Hepatocyte (in vitro differentiated cells): ENCODE data around the gene CUX1. TPM values are rescaled to one million over a fixed set of nuclear protein-coding genes. Genes with fewer than 3 reads are reported as not detected.
A peak's percentile ranks its signal among the peaks of the same experiment; 100 is the strongest.

ENCODE experiments used
- DNase-seq: peaks from one replicate; pipeline ENCODE4 v3.0.0-alpha.2; 2016; ENCODE audit warnings: low spot score
- H2AFZ ChIP-seq: fragments of 200-600 bp; sonication (generic); 2 replicates; pipeline ENCODE4 v1.6.0; 2016; ENCODE audit warnings: antibody characterized with exemption, mild to moderate bottlenecking
- H3K27ac ChIP-seq: fragments of 200-600 bp; sonication (generic); 2 replicates; pipeline ENCODE4 v1.5.1; 2016; ENCODE audit warnings: mild to moderate bottlenecking
- H3K27me3 ChIP-seq: fragments of 200-600 bp; sonication (generic); 2 replicates; pipeline ENCODE4 v1.6.1; 2016
- H3K36me3 ChIP-seq: fragments of 200-600 bp; sonication (generic); replicated peaks from 2 replicates; pipeline ENCODE4 v1.5.1; 2016; ENCODE audit warnings: low read depth; ENCODE audit not compliant: insufficient read depth
- H3K4me1 ChIP-seq: fragments of 200-600 bp; sonication (generic); 2 replicates; pipeline ENCODE4 v1.5.1; 2016; ENCODE audit warnings: mild to moderate bottlenecking, moderate library complexity; ENCODE audit not compliant: insufficient read depth
- H3K4me2 ChIP-seq: fragments of 200-600 bp; sonication (generic); 2 replicates; pipeline ENCODE4 v1.6.0; 2016
- H3K4me3 ChIP-seq: fragments of 200-600 bp; sonication (generic); 2 replicates; pipeline ENCODE4 v1.5.1; 2016; ENCODE audit warnings: mild to moderate bottlenecking
- H3K79me2 ChIP-seq: fragments of 200-600 bp; sonication (generic); 2 replicates; pipeline ENCODE4 v1.6.0; 2017; ENCODE audit warnings: mild to moderate bottlenecking
- H3K9me2 ChIP-seq: fragments of 200-600 bp; sonication (generic); replicated peaks from 2 replicates; pipeline ENCODE4 v1.6.0; 2017; ENCODE audit warnings: mild to moderate bottlenecking; ENCODE audit not compliant: insufficient read depth
- H3K9me3 ChIP-seq: fragments of 200-600 bp; sonication (generic); 2 replicates; pipeline ENCODE4 v1.5.1; 2016; ENCODE audit warnings: low read depth, mild to moderate bottlenecking
- H4K20me1 ChIP-seq: fragments of 200-600 bp; sonication (generic); 2 replicates; pipeline ENCODE4 v1.6.0; 2016; ENCODE audit warnings: mild to moderate bottlenecking; ENCODE audit not compliant: insufficient read depth, poor library complexity, severe bottlenecking
- CTCF ChIP-seq: fragments of 200-600 bp; sonication (generic); IDR thresholded peaks from 2 replicates; pipeline ENCODE4 v1.5.1; 2016; ENCODE audit warnings: antibody characterized with exemption, mild to moderate bottlenecking; ENCODE audit not compliant: poor library complexity
- EZH2 ChIP-seq: fragments of 200-600 bp; sonication (generic); IDR thresholded peaks from 2 replicates; pipeline ENCODE4 v1.6.1; 2016; ENCODE audit warnings: antibody characterized with exemption, mild to moderate bottlenecking, borderline replicate concordance
- EZH2phosphoT487 ChIP-seq: fragments of 200-600 bp; sonication (generic); IDR thresholded peaks from one replicate; pipeline ENCODE4 v1.6.1; 2018; ENCODE audit warnings: antibody characterized with exemption, mild to moderate bottlenecking, low read depth, moderate library complexity; ENCODE audit not compliant: unreplicated experiment, severe bottlenecking
- WGBS: methylation state at CpG from one replicate; pipeline ENCODE4 v1.1.6; 2016; ENCODE audit warnings: low lambda C conversion rate; ENCODE audit errors: missing lambda C conversion rate; 5-methylcytosine and 5-hydroxymethylcytosine counted together
- polyA plus RNA-seq: library from polyadenylated mRNA; unstranded; fragments of >200 nt; fragmentation: Nextera tagmentation; extraction: Ambion mirVana; gene quantifications from 2 replicates; pipeline ENCODE4 v1.2.1, GENCODE V29; 2016
- total RNA-seq: library from RNA; depleted of rRNA; stranded (reverse); fragments of >200 nt; gene quantifications from 2 replicates; pipeline ENCODE4 v1.2.3, GENCODE V29; 2014

Gene CUX1
- total and polyA plus RNA-seq, 2 experiments from 2014 or later = 60.1 to 76.8 TPM

GRCh38 chr7:101869901-101870290 is 52.5 kb downstream of the CUX1 start:
- H3K9me3 ChIP-seq = no peaks in the 10 kb centered on the region
- peaks cover 93% of the 10 kb centered on the region for H3K79me2 ChIP-seq
- no peaks in the 10 kb centered on the region for H3K27me3 ChIP-seq
- DNase-seq = no peak
- H3K4me1 ChIP-seq = peaks cover 52% of the 10 kb centered on the region
- peaks cover 54% of the 10 kb centered on the region for H4K20me1 ChIP-seq
- no peak overlapping the region for H2AFZ ChIP-seq
- TF ChIP-seq EZH2 = no peak
- TF ChIP-seq CTCF = no peak
- TF ChIP-seq EZH2phosphoT487 = no peak
- H3K4me2 ChIP-seq = peak overlapping the region; percentile 15
- no peaks in the 10 kb centered on the region for H3K36me3 ChIP-seq
- no peak overlapping the region for H3K4me3 ChIP-seq
- H3K9me2 ChIP-seq = no peaks in the 10 kb centered on the region
- H3K27ac ChIP-seq = peak overlapping the region; percentile 64
- 64% methylated on average over 5 of the region's 7 CpGs for WGBS

GRCh38 chr7:101870361-101871062 is 53.1 kb downstream of the CUX1 start:
- H3K4me3 ChIP-seq = no peak overlapping the region
- no peaks in the 10 kb centered on the region for H3K9me3 ChIP-seq
- no peaks in the 10 kb centered on the region for H3K9me2 ChIP-seq
- no peak overlapping the region for H2AFZ ChIP-seq
- peaks cover 50% of the 10 kb centered on the region for H4K20me1 ChIP-seq
- no peaks in the 10 kb centered on the region for H3K27me3 ChIP-seq
- DNase-seq = peak; percentile 77
- H3K27ac ChIP-seq = peak overlapping the region; percentile 64
- H3K4me2 ChIP-seq = peak overlapping the region; percentile 15
- TF ChIP-seq EZH2phosphoT487 (no peak), CTCF (peak; percentile 42)
- no peaks in the 10 kb centered on the region for H3K36me3 ChIP-seq
- 37% methylated on average over 12 of the region's 12 CpGs for WGBS
- peaks cover 50% of the 10 kb centered on the region for H3K4me1 ChIP-seq
- peaks cover 93% of the 10 kb centered on the region for H3K79me2 ChIP-seq

DNA sequence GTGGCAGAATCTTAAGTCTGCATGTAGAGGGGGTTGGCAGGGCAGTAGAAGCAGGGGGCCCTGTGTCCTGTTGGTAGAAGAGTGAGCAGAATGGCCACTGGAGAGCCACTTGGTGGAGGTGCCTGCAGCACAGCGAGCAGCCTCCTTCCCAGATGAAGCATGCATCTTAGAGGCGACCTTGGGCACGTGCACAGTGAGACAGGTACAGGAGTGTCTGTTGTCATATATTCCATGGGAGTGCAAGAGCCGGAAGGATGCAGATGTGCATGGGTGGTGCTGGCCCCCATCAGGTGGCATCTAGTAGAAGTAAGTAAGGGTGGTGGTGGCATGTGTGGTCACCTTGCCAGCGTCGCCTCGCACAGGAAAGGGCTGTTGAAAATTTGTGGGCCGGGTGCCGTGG is 53.9 kb downstream of the CUX1 start:
- TF ChIP-seq CTCF (no peak), EZH2phosphoT487 (no peak), EZH2 (no peak)
- Histone ChIP-seq H3K4me3 (no peak overlapping the region), H3K4me1 (peaks cover 49% of the 10 kb centered on the region), H3K27ac (peak overlapping the region; percentile 64), H4K20me1 (peaks cover 42% of the 10 kb centered on the region), H3K9me2 (no peaks in the 10 kb centered on the region), H3K27me3 (no peaks in the 10 kb centered on the region), H3K9me3 (no peaks in the 10 kb centered on the region), H2AFZ (no peak overlapping the region), H3K79me2 (peaks cover 93% of the 10 kb centered on the region), H3K4me2 (peak overlapping the region; percentile 15), H3K36me3 (no peaks in the 10 kb centered on the region)
- no peak for DNase-seq
- WGBS = 94% methylated on average over 8 of the region's 9 CpGs
